SU-DHL-6 (cell line): ENCODE results near the gene MARCHF10.

Source experiments
- H2AFZ ChIP-seq: fragments of 200-600 bp; sonication (generic); 2 replicates; pipeline ENCODE4 v1.6.1; 2014; ENCODE audit warnings: low read depth, mild to moderate bottlenecking, moderate library complexity, mixed read lengths, antibody characterized with exemption, low read length; ENCODE audit not compliant: severe bottlenecking
- H3F3A ChIP-seq: fragments of 200-600 bp; shearing (Covaris generic); 2 replicates; pipeline ENCODE4 v1.6.0; 2016; ENCODE audit warnings: antibody characterized with exemption, mild to moderate bottlenecking; ENCODE audit not compliant: insufficient read depth
- H3K27ac ChIP-seq: fragments of 200-600 bp; sonication (generic); 2 replicates; pipeline ENCODE4 v1.5.1; 2016; ENCODE audit warnings: low read depth, mild to moderate bottlenecking, low read length, moderate library complexity, mixed read lengths
- H3K27me3 ChIP-seq: fragments of 200-600 bp; sonication (generic), shearing (Covaris generic); 2 replicates; pipeline ENCODE4 v1.6.0; 2014; ENCODE audit warnings: mild to moderate bottlenecking, low read length
- H3K36me3 ChIP-seq: fragments of 200-600 bp; sonication (generic); 2 replicates; pipeline ENCODE4 v1.6.1; 2014; ENCODE audit warnings: mild to moderate bottlenecking, low read length, mixed read lengths
- H3K4me2 ChIP-seq: fragments of 300-600, 200-600 bp; shearing (Covaris generic), sonication (generic); 2 replicates; pipeline ENCODE4 v1.6.0; 2014; ENCODE audit warnings: low read length, low read depth, mild to moderate bottlenecking; ENCODE audit not compliant: poor library complexity, severe bottlenecking
- H3K4me3 ChIP-seq: fragments of 200-600 bp; sonication (generic); 2 replicates; pipeline ENCODE4 v1.5.1; 2014; ENCODE audit warnings: antibody characterized with exemption, low read length, mild to moderate bottlenecking, mixed read lengths; ENCODE audit not compliant: insufficient read depth, poor library complexity, severe bottlenecking
- H3K79me2 ChIP-seq: fragments of 200-600 bp; sonication (generic); 2 replicates; pipeline ENCODE4 v1.6.1; 2014; ENCODE audit warnings: mild to moderate bottlenecking, low read length, moderate library complexity; ENCODE audit not compliant: insufficient read depth
- H3K9ac ChIP-seq: fragments of 200-600 bp; sonication (generic); 2 replicates; pipeline ENCODE4 v1.7.0; 2014; ENCODE audit warnings: mild to moderate bottlenecking, low read length
- H3K9me2 ChIP-seq: fragments of 200-600 bp; sonication (generic); replicated peaks from 2 replicates; pipeline ENCODE4 v1.6.1; 2014; ENCODE audit warnings: low read length; ENCODE audit not compliant: insufficient read depth
- H3K9me3 ChIP-seq: fragments of 200-600 bp; sonication (generic); 2 replicates; pipeline ENCODE4 v1.6.1; 2014; ENCODE audit warnings: low read length, mixed read lengths; ENCODE audit not compliant: insufficient read depth
- H4K20me1 ChIP-seq: fragments of 200-600 bp; sonication (generic); 2 replicates; pipeline ENCODE4 v1.6.1; 2014; ENCODE audit warnings: low read depth, mild to moderate bottlenecking, antibody characterized with exemption, low read length, moderate library complexity, mixed read lengths
- CTCF ChIP-seq: fragments of 200-600 bp; sonication (generic); IDR thresholded peaks from one replicate; pipeline ENCODE4 v1.5.1; 2017; ENCODE audit warnings: antibody characterized with exemption, mild to moderate bottlenecking, low read length, moderate library complexity; ENCODE audit not compliant: insufficient read depth, poor library complexity, severe bottlenecking
- EZH2phosphoT487 ChIP-seq: fragments of 200-600 bp; sonication (generic), shearing (Covaris generic); conservative IDR thresholded peaks from 2 replicates; pipeline ENCODE4 v1.6.1; 2018; ENCODE audit warnings: mild to moderate bottlenecking, antibody characterized with exemption, low read length, moderate library complexity, mixed read lengths

Gene MARCHF10

GRCh38 chr17:62775876-62776275 is 32.2 kb downstream of the MARCHF10 start:
- H3F3A ChIP-seq, result no peaks in the 10 kb centered on the region
- TF ChIP-seq CTCF, result no peak
- no peak for TF ChIP-seq EZH2phosphoT487
- no peak overlapping the region for H3K4me2 ChIP-seq
- no peak overlapping the region for H3K9ac ChIP-seq
- H3K27ac ChIP-seq, result no peak overlapping the region
- H3K4me3 ChIP-seq, result no peak overlapping the region
- no peaks in the 10 kb centered on the region for H3K9me2 ChIP-seq
- H3K9me3 ChIP-seq, result no peaks in the 10 kb centered on the region
- no peaks in the 10 kb centered on the region for H3K79me2 ChIP-seq
- no peak overlapping the region for H2AFZ ChIP-seq
- no peaks in the 10 kb centered on the region for H4K20me1 ChIP-seq
- no peaks in the 10 kb centered on the region for H3K27me3 ChIP-seq
- H3K36me3 ChIP-seq, result no peaks in the 10 kb centered on the region

GRCh38 chr17:62774338-62774737 is 33.8 kb downstream of the MARCHF10 start:
- Histone ChIP-seq H3K79me2 (no peaks in the 10 kb centered on the region), H3K4me3 (no peak overlapping the region), H3K27me3 (no peaks in the 10 kb centered on the region), H4K20me1 (no peaks in the 10 kb centered on the region), H3K27ac (no peak overlapping the region), H3K36me3 (no peaks in the 10 kb centered on the region), H3K9me2 (no peaks in the 10 kb centered on the region), H2AFZ (no peak overlapping the region), H3F3A (no peaks in the 10 kb centered on the region), H3K9ac (no peak overlapping the region), H3K9me3 (no peaks in the 10 kb centered on the region), H3K4me2 (no peak overlapping the region)
- TF ChIP-seq CTCF (no peak), EZH2phosphoT487 (no peak)

GRCh38 chr17:62767997-62768396 is 40.1 kb downstream of the MARCHF10 start:
- Histone ChIP-seq H3K9me3 (no peaks in the 10 kb centered on the region), H3K9ac (no peak overlapping the region), H2AFZ (no peak overlapping the region), H3K4me3 (no peak overlapping the region), H3F3A (no peaks in the 10 kb centered on the region), H3K27ac (no peak overlapping the region), H3K9me2 (no peaks in the 10 kb centered on the region), H3K36me3 (no peaks in the 10 kb centered on the region), H4K20me1 (no peaks in the 10 kb centered on the region), H3K27me3 (no peaks in the 10 kb centered on the region), H3K4me2 (no peak overlapping the region), H3K79me2 (no peaks in the 10 kb centered on the region)
- no peak for TF ChIP-seq CTCF
- no peak for TF ChIP-seq EZH2phosphoT487

GRCh38 chr17:62765351-62765750 is 42.8 kb downstream of the MARCHF10 start:
- Histone ChIP-seq H3K4me2 (no peak overlapping the region), H3K79me2 (no peaks in the 10 kb centered on the region), H3K27ac (no peak overlapping the region), H4K20me1 (no peaks in the 10 kb centered on the region), H3F3A (no peaks in the 10 kb centered on the region), H3K36me3 (no peaks in the 10 kb centered on the region), H3K27me3 (no peaks in the 10 kb centered on the region), H2AFZ (no peak overlapping the region), H3K4me3 (no peak overlapping the region), H3K9ac (no peak overlapping the region), H3K9me3 (no peaks in the 10 kb centered on the region), H3K9me2 (no peaks in the 10 kb centered on the region)
- TF ChIP-seq EZH2phosphoT487 (no peak), CTCF (no peak)
